ENCODE measurements around the gene B4GAT1. TPM values are rescaled to one million over a fixed set of nuclear protein-coding genes. Genes with fewer than 3 reads are reported as not detected.
A peak's percentile ranks its signal among the peaks of the same experiment; 100 is the strongest.

Gene B4GAT1
- total and polyA plus RNA-seq, 9 of the 15 experiments (the other 6 are each of a cell fraction or from before 2014, with no cell fraction given) = 0.86 to 9.5 (median 3.8) TPM

GRCh38 chr11:66311965-66312548 is 35.4 kb downstream of the B4GAT1 start (continued):
- TF ChIP-seq USF1 (CRISPR knock-in tag; IDR thresholded peaks at IDR 0.05) = no peak
- TF ChIP-seq CBFB (CRISPR knock-in tag; IDR thresholded peaks at IDR 0.05) = peak; percentile 46; the same call in 1 of the 2 replicates
- TF ChIP-seq YY1 (IDR thresholded peaks at IDR 0.05; ENCODE audit: borderline replicate concordance in 1 of 3, control insufficient read depth in 1 of 3, extremely low read depth in 1 of 3, insufficient read depth in 3 of 3, insufficient read length in 1 of 3, insufficient replicate concordance in 2 of 3, low read depth in 1 of 3, low read length in 2 of 3) = peak in 2 of 3 experiments; percentile 47 to 53
- TF ChIP-seq JUN (IDR thresholded peaks at IDR 0.05; ENCODE audit: borderline replicate concordance, low read depth, low read length) = no peak
- TF ChIP-seq JUN (CRISPR knock-in tag; IDR thresholded peaks at IDR 0.05; ENCODE audit: borderline replicate concordance) = no peak
- no peak for TF ChIP-seq SAFB2 (IDR thresholded peaks at IDR 0.05; ENCODE audit: borderline replicate concordance, low read depth, low read length, severe bottlenecking)
- no peak for TF ChIP-seq ARID3A (IDR thresholded peaks at IDR 0.05; ENCODE audit: borderline replicate concordance, low read depth, low read length)
- peak; percentile 90; the same call in 1 of the 2 replicates for TF ChIP-seq MTA3 (IDR thresholded peaks at IDR 0.05; ENCODE audit: borderline replicate concordance)
- no peak for TF ChIP-seq ZBTB17 (CRISPR knock-in tag; IDR thresholded peaks at IDR 0.05)
- TF ChIP-seq ZNF75A (CRISPR knock-in tag; IDR thresholded peaks at IDR 0.05) = no peak
- TF ChIP-seq MAX (CRISPR knock-in tag; IDR thresholded peaks at IDR 0.05) = peak; percentile 98
- TF ChIP-seq SIN3B (IDR thresholded peaks at IDR 0.05; ENCODE audit: low read depth) = no peak
- no peak for TF ChIP-seq CBX8 (IDR thresholded peaks at IDR 0.05; ENCODE audit: borderline replicate concordance, extremely low read depth, low read depth, low read length, poor library complexity, severe bottlenecking)
- TF ChIP-seq ZNF511 (CRISPR knock-in tag; IDR thresholded peaks at IDR 0.05) = 0 out of 2 replicates have a peak, but pooled peaks have one; percentile 58
- TF ChIP-seq ZNF668 (CRISPR knock-in tag; IDR thresholded peaks at IDR 0.05) = no peak
- peak; percentile 70 for TF ChIP-seq HNRNPLL (IDR thresholded peaks at IDR 0.05; ENCODE audit: low read depth, low read length, poor library complexity, severe bottlenecking)
- TF ChIP-seq TFAM (CRISPR knock-in tag; conservative IDR thresholded peaks at IDR 0.05) = no peak
- TF ChIP-seq HNRNPUL1 (IDR thresholded peaks at IDR 0.05; ENCODE audit: low read length) = no peak
- TF ChIP-seq PYGO2 (tag; IDR thresholded peaks at IDR 0.05) = no peak
- TF ChIP-seq SPI1 (IDR thresholded peaks at IDR 0.05; ENCODE audit: borderline replicate concordance, low read depth, low read length) = no peak
- no peak for TF ChIP-seq U2AF1 (optimal IDR thresholded peaks at IDR 0.05; ENCODE audit: low read depth, low read length)
- no peak for TF ChIP-seq YBX1 (IDR thresholded peaks at IDR 0.05)
- TF ChIP-seq SIN3A (IDR thresholded peaks at IDR 0.05; ENCODE audit: borderline replicate concordance in 2 of 2, control insufficient read depth in 1 of 2, low read depth in 2 of 2, low read length in 2 of 2) = no peak; a peak in 1 of 4 replicates
- TF ChIP-seq ASH1L (IDR thresholded peaks at IDR 0.05; ENCODE audit: borderline replicate concordance, low read depth, partially characterized antibody) = no peak
